BLaER1 treated with 17β-estradiol and CSF1 and Interleukin-3, amounts not matched to agents 10 nM and 100 nM (cell line): ENCODE data around the gene MYDGF.

ENCODE experiments used
- H3K27ac ChIP-seq, 11 experiments: shearing (Covaris generic); formaldehyde crosslinking; 2 replicates each; pipeline ENCODE4 v1.8.1; 2022
- H3K27me3 ChIP-seq, 11 experiments: shearing (Covaris generic); formaldehyde crosslinking; 2 replicates each; pipeline ENCODE4 v1.8.1; 2022
- H3K36me3 ChIP-seq, 11 experiments: shearing (Covaris generic); formaldehyde crosslinking; 2 replicates each; pipeline ENCODE4 v1.8.1; 2022
- H3K4me1 ChIP-seq, 10 experiments: shearing (Covaris generic); formaldehyde crosslinking; 2 replicates each; pipeline ENCODE4 v1.8.1; 2022
- H3K4me2 ChIP-seq, 11 experiments: shearing (Covaris generic); formaldehyde crosslinking; 2 replicates each; pipeline ENCODE4 v1.8.1; 2022
- H3K4me3 ChIP-seq, 10 experiments: shearing (Covaris generic); formaldehyde crosslinking; 2 replicates each; pipeline ENCODE4 v1.8.1; 2022
- H3K9ac ChIP-seq, 11 experiments: shearing (Covaris generic); formaldehyde crosslinking; 2 replicates each; pipeline ENCODE4 v1.8.1; 2022
- H3K9me3 ChIP-seq, 11 experiments: shearing (Covaris generic); formaldehyde crosslinking; replicated peaks in 1 of 11; 2 replicates each; pipeline ENCODE4 v1.8.1; 2022
- H4K20me1 ChIP-seq, 11 experiments: shearing (Covaris generic); formaldehyde crosslinking; 2 replicates each; pipeline ENCODE4 v1.8.1; 2022
- Cebpa-rat ChIP-seq, 11 experiments: shearing (Covaris generic); IDR thresholded peaks; 2 replicates each; pipeline ENCODE4 v1.8.1; 2022

Gene MYDGF

DNA sequence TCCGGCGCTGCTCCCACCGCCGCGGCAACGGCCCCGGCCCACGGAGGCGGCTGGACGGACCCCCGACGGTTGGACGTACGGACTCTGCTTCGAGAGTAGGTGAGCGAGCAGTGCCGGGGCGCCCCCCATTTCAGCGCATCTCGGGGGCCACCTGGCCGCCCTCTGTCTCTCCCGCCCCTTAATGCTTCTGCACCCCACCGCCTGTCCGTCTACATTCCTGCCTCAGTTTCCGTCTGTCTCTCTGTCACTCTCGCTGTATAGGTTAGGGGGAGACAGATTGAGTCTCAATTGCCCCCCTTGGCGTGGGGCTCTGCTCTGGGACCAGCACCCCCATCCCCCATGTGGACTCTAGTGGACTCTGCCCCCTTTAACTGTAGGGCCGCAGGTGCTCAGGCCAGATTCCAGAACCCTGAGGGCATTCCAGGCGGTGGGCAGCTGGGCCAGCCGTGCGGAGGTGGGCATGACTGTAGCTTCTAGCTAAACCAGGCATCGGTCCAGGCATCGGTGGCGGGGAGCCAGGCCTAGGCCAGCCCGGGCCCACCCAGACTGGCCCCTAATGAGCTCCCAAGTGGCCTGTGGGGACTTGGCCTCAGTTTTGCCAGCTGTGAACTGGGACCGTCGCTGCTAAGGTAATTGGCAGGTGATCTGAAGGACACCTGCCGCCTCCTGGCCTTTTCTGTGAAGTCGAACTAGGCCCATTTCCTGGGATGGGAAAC, 30.5 kb downstream of the MYDGF start:
- Histone ChIP-seq H3K27me3 (no peaks in the 10 kb centered on the region), H3K27ac (peak overlapping the region; percentile 60 to 82 (median 72); a peak in 21 of 22 replicates), H3K4me2 (peak overlapping the region; percentile 81 to 98 (median 95)), H3K36me3 (peaks cover 0 to 5% (median 0%) of the 10 kb centered on the region in 11 experiments; a peak in 2 of 22 replicates), H3K9ac (peak overlapping the region; percentile 79 to 90 (median 86)), H3K4me1 (peaks cover 51 to 68% (median 63%) of the 10 kb centered on the region in 10 experiments), H4K20me1 (peaks cover 0 to 15% (median 0%) of the 10 kb centered on the region in 11 experiments; a peak in 7 of 22 replicates), H3K4me3 (peak overlapping the region; percentile 78 to 96 (median 86)), H3K9me3 (no peaks in the 10 kb centered on the region)
- TF ChIP-seq Cebpa-rat (IDR thresholded peaks at IDR 0.05), result no peak

- H4K20me1 ChIP-seq, result peaks cover 0 to 15% (median 0%) of the 10 kb centered on the region in 11 experiments; a peak in 7 of 22 replicates
- no peaks in the 10 kb centered on the region for H3K27me3 ChIP-seq
- peak within 1 kb of the TSS; percentile 72 to 87 (median 82) for H3K27ac ChIP-seq
- peaks cover 0 to 5% (median 0%) of the 10 kb centered on the region in 11 experiments; a peak in 2 of 22 replicates for H3K36me3 ChIP-seq
- no peak for TF ChIP-seq Cebpa-rat (IDR thresholded peaks at IDR 0.05)
- no peaks in the 10 kb centered on the region for H3K9me3 ChIP-seq
- H3K4me1 ChIP-seq, result peaks cover 53 to 75% (median 69%) of the 10 kb centered on the region in 10 experiments
- peak within 1 kb of the TSS; percentile 79 to 90 (median 86) for H3K9ac ChIP-seq
- peak within 1 kb of the TSS; percentile 86 to 98 (median 95) for H3K4me2 ChIP-seq
- H3K4me3 ChIP-seq, result peak within 1 kb of the TSS; percentile 78 to 96 (median 86)
Observed at GRCh38 chr19:4638828-4639530, 31.2 kb downstream of the MYDGF start, which contains the start of gene TNFAIP8L1. Gene TNFAIP8L1, plus strand, starts transcription at chr19:4639516. Its CDS starts 12,354 bp downstream, at chr19:4651870.

- H4K20me1 ChIP-seq, result peaks cover 0 to 15% (median 0%) of the 10 kb centered on the region in 11 experiments; a peak in 7 of 22 replicates
- H3K4me1 ChIP-seq, result peaks cover 53 to 80% (median 75%) of the 10 kb centered on the region in 10 experiments
- H3K9ac ChIP-seq, result peak overlapping the region; percentile 57 to 78 (median 74)
- no peaks in the 10 kb centered on the region for H3K9me3 ChIP-seq
- H3K36me3 ChIP-seq, result peaks cover 0 to 5% (median 0%) of the 10 kb centered on the region in 11 experiments; a peak in 2 of 22 replicates
- H3K4me2 ChIP-seq, result peak overlapping the region; percentile 68 to 94 (median 87)
- H3K4me3 ChIP-seq, result peak overlapping the region in 7 of 10 experiments; percentile 1 to 42 (median 36); a peak in 9 of 20 replicates
- no peaks in the 10 kb centered on the region for H3K27me3 ChIP-seq
- TF ChIP-seq Cebpa-rat (IDR thresholded peaks at IDR 0.05), result no peak
- peak overlapping the region; percentile 72 to 87 (median 82) for H3K27ac ChIP-seq
Observed at GRCh38 chr19:4638317-4638716, 31.8 kb downstream of the MYDGF start.

DNA sequence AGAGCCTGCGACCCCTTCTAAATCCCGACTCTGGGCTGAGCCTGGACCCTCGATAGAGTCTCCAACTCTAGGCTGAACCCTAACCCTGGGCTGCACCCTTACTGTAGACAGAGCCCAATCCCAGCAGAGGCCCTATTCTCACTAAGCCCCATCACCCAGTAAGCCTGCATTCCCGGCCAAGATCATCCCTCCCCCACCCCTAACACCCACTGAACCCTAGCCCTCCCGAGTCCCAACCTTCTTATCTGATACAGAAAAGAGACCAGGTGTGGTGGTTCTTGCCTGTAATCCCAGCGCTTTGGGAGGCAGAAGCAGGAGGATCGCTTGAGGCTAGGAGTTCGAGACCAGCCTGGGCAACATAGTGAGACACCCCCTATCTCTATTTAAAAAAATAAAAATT, 33.4 kb downstream of the MYDGF start:
- peak overlapping the region; percentile 66 to 78 (median 75) for H3K9ac ChIP-seq
- peaks cover 0 to 5% (median 0%) of the 10 kb centered on the region in 11 experiments; a peak in 1 of 22 replicates for H3K36me3 ChIP-seq
- no peak for TF ChIP-seq Cebpa-rat (IDR thresholded peaks at IDR 0.05)
- H4K20me1 ChIP-seq, result peaks cover 0 to 12% (median 0%) of the 10 kb centered on the region in 11 experiments; a peak in 7 of 22 replicates
- peak overlapping the region; percentile 75 to 94 (median 88) for H3K4me2 ChIP-seq
- no peaks in the 10 kb centered on the region for H3K9me3 ChIP-seq
- peaks cover 49 to 82% (median 71%) of the 10 kb centered on the region in 10 experiments for H3K4me1 ChIP-seq
- peak overlapping the region in 7 of 10 experiments; percentile 47 to 68 (median 53); a peak in 7 of 20 replicates for H3K4me3 ChIP-seq
- H3K27me3 ChIP-seq, result no peaks in the 10 kb centered on the region
- peak overlapping the region in 10 of 11 experiments; percentile 22 to 86 (median 70); a peak in 17 of 22 replicates for H3K27ac ChIP-seq

DNA sequence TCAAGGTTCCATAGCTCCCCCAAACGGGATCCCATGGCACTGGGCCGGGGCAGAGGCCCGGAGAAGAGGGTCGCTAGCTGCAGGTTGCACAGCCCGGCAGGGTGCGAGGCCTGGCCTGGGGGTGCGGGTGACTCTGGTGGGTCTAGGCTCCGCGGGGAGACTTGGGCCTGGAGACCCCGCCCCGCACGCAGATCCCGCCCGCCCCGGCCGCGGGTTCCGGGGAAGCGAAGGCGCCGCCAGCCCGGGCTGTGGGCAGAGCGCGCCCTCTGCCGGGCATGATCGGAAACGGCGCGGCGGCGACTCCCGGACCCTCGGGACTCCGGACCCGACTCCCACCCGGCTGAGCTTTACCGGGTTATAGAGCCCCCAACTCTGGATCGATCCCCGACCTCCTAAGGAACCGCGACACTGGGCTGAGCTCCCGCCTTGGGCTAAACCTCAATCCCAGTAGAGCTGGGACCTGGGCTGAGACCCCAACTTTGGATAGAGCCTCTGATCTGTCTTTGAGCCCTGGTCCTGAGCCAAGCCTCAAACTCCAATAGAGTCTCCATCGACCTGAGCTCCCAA, 33.9 kb downstream of the MYDGF start:
- peak overlapping the region; percentile 44 to 80 (median 69); a peak in 19 of 22 replicates for H3K27ac ChIP-seq
- no peak for TF ChIP-seq Cebpa-rat (IDR thresholded peaks at IDR 0.05)
- peak overlapping the region; percentile 75 to 94 (median 88) for H3K4me2 ChIP-seq
- H3K27me3 ChIP-seq, result no peaks in the 10 kb centered on the region
- peaks cover 49 to 78% (median 70%) of the 10 kb centered on the region in 10 experiments for H3K4me1 ChIP-seq
- peak overlapping the region; percentile 66 to 78 (median 75) for H3K9ac ChIP-seq
- peaks cover 0 to 10% (median 0%) of the 10 kb centered on the region in 11 experiments; a peak in 7 of 22 replicates for H4K20me1 ChIP-seq
- peak overlapping the region; percentile 47 to 68 (median 52); a peak in 19 of 20 replicates for H3K4me3 ChIP-seq
- no peaks in the 10 kb centered on the region for H3K9me3 ChIP-seq
- H3K36me3 ChIP-seq, result peaks cover 0 to 4% (median 0%) of the 10 kb centered on the region in 11 experiments; a peak in 1 of 22 replicates

DNA sequence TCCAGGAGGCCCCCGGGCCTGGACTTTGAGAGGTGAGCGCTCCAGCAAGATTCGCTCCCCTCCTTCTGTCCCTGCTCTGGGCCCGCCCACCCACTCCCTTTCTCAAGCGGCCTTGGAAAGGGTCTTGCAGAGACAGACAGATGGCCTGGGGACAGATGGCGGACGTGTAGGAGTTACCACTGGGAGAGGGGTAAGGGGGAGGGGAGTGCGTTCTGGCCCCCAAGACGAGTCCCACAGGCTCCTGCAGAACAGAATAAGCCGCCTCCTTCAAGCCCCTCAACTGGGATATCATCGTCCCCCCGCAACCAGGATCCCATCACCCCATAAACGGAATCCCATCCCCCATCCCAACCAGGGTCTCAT, 34.4 kb downstream of the MYDGF start:
- Histone ChIP-seq H3K4me3 (peak overlapping the region; percentile 47 to 68 (median 52); a peak in 19 of 20 replicates), H4K20me1 (peaks cover 0 to 5% (median 0%) of the 10 kb centered on the region in 11 experiments; a peak in 6 of 22 replicates), H3K9ac (peak overlapping the region; percentile 66 to 78 (median 75)), H3K9me3 (no peaks in the 10 kb centered on the region), H3K27ac (peak overlapping the region; percentile 44 to 80 (median 69); a peak in 18 of 22 replicates), H3K4me1 (peaks cover 44 to 73% (median 65%) of the 10 kb centered on the region in 10 experiments), H3K27me3 (no peaks in the 10 kb centered on the region), H3K36me3 (no peaks in the 10 kb centered on the region), H3K4me2 (peak overlapping the region; percentile 75 to 94 (median 88))
- TF ChIP-seq Cebpa-rat (IDR thresholded peaks at IDR 0.05), result no peak

DNA sequence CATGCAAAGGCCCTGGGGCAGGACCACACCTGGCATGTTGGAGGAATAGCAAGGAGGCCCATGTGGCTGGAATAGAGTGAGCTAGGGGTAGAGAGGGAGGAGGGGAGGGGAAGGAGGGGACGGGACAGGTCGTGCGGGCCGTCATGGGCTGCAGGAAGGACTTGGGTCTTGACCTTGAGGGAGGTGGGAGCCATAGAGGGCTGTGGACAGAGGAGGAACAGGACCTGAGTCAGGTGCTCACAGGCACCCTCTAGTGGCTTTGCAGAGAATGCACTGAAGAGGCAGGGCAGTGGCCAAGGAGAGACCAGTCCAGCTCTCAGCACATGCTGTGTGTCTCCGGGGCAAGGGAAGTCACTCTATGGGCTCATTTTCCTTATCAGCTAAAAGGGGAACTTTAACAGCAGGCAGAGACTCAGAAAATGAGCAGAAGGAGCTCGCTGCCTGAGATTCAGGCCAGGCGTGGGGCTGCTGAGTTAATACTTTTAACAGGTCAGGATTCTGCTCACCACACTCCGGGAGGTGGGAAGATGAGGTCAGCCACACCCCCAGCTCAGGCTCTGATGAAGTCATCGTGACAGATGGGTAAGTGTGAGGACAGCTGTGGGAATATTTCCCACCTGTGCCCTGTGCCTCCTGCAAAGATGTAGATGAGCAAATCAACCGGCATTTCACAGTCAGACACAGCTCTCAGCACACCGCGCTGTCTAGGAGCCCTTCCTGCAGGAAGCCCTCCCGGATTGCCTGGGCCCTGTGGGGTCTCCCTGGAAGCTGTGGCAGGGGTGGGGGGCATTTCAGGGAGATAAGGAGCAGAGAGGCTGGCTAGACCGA, 36.8 kb downstream of the MYDGF start:
- peak overlapping the region in 6 of 11 experiments; percentile 46 to 68 (median 66); a peak in 10 of 22 replicates for H3K9ac ChIP-seq
- H3K4me1 ChIP-seq, result peaks cover 27 to 58% (median 47%) of the 10 kb centered on the region in 10 experiments
- H3K4me2 ChIP-seq, result peak overlapping the region in 8 of 11 experiments; percentile 61 to 87 (median 76); a peak in 15 of 22 replicates
- no peak overlapping the region for H3K4me3 ChIP-seq
- no peaks in the 10 kb centered on the region for H3K36me3 ChIP-seq
- no peak for TF ChIP-seq Cebpa-rat (IDR thresholded peaks at IDR 0.05)
- H3K27me3 ChIP-seq, result no peaks in the 10 kb centered on the region
- H4K20me1 ChIP-seq, result no peaks in the 10 kb centered on the region
- H3K27ac ChIP-seq, result peak overlapping the region in 9 of 11 experiments; percentile 29 to 80 (median 69); a peak in 16 of 22 replicates
- no peaks in the 10 kb centered on the region for H3K9me3 ChIP-seq
